WERI-Rb-1 (cell line): ENCODE data around the gene GMDS.

Source experiments
- DNase-seq: peaks from one replicate; pipeline ENCODE4 v3.0.0-alpha.2; 2020
- H3K27ac ChIP-seq: fragments of 250-450 bp; sonication (Bioruptor Pico); 2 replicates; pipeline ENCODE4 v1.5.1; 2020; ENCODE audit warnings: mild to moderate bottlenecking, moderate library complexity
- H3K27me3 ChIP-seq: fragments of 250-450 bp; sonication (Bioruptor Pico); 2 replicates; pipeline ENCODE4 v1.5.1; 2021; ENCODE audit warnings: mild to moderate bottlenecking, low read depth, moderate library complexity; ENCODE audit not compliant: insufficient read depth, severe bottlenecking
- H3K36me3 ChIP-seq: fragments of 250-450 bp; sonication (Bioruptor Pico); 2 replicates; pipeline ENCODE4 v1.5.1; 2020; ENCODE audit warnings: mild to moderate bottlenecking, moderate library complexity
- H3K4me3 ChIP-seq: 2 replicates; pipeline ENCODE4 v1.5.1; 2011; ENCODE audit warnings: low read depth, mild to moderate bottlenecking, control low read depth, low read length
- H3K9me3 ChIP-seq: fragments of 250-450 bp; sonication (Bioruptor Pico); 2 replicates; pipeline ENCODE4 v1.5.1; 2021; ENCODE audit warnings: mild to moderate bottlenecking, moderate library complexity; ENCODE audit not compliant: severe bottlenecking
- TF ChIP-seq, protein P1 (sequence below): IDR thresholded peaks from 2 replicates; pipeline ENCODE4 v1.5.1; 2011; ENCODE audit warnings: low read depth, mild to moderate bottlenecking, control low read depth, inconsistent platforms, low read length

GMDS gene

DNA sequence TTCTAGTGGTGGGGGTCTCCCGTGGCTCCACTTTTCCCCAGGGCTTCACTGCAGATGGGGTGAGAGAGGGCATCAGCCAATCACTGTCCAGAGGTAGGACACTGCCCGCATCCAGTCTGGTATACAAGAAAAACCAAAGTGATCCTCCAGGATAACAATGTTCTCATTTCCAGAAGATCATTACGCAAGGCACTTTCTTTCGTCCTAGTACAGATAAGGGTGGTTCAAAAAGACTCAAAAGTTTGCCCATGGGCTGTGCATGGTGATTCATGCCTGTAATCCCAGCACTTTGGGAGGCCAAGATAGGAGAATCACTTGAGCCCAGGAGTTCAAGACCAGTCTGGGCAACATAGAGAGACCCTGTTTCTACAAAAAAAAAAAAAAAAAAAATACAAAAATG is 16.4 kb downstream of the GMDS start:
- H3K36me3 ChIP-seq = no peaks in the 10 kb centered on the region
- no peak for DNase-seq
- TF ChIP-seq, protein P1, sequence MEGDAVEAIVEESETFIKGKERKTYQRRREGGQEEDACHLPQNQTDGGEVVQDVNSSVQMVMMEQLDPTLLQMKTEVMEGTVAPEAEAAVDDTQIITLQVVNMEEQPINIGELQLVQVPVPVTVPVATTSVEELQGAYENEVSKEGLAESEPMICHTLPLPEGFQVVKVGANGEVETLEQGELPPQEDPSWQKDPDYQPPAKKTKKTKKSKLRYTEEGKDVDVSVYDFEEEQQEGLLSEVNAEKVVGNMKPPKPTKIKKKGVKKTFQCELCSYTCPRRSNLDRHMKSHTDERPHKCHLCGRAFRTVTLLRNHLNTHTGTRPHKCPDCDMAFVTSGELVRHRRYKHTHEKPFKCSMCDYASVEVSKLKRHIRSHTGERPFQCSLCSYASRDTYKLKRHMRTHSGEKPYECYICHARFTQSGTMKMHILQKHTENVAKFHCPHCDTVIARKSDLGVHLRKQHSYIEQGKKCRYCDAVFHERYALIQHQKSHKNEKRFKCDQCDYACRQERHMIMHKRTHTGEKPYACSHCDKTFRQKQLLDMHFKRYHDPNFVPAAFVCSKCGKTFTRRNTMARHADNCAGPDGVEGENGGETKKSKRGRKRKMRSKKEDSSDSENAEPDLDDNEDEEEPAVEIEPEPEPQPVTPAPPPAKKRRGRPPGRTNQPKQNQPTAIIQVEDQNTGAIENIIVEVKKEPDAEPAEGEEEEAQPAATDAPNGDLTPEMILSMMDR = no peak
- no peak overlapping the region for H3K4me3 ChIP-seq
- H3K27ac ChIP-seq = no peak overlapping the region
- H3K27me3 ChIP-seq = no peaks in the 10 kb centered on the region
- H3K9me3 ChIP-seq = no peaks in the 10 kb centered on the region

DNA sequence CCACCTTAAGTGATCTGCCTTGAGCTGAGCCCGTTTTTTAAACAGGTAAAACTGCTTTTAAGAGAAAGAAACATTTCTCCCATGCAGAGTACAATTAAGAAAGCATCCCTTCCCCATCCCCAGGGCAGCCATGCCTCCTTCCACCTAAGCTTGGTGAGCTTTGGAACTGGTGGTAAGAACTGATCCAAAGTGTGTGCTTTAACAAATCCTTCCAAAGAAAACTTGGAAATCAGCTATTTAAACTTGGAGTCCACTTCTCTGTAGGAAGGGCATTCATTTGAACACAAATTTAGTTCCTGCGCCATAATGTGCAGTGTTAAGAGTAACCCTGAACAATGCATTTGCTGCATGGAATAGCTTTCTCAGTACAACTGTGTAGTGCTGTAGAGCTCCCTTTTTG is 17.0 kb downstream of the GMDS start:
- no peak for DNase-seq
- TF ChIP-seq, protein P1 = no peak
- H3K9me3 ChIP-seq = no peaks in the 10 kb centered on the region
- no peak overlapping the region for H3K4me3 ChIP-seq
- no peaks in the 10 kb centered on the region for H3K36me3 ChIP-seq
- no peak overlapping the region for H3K27ac ChIP-seq
- no peaks in the 10 kb centered on the region for H3K27me3 ChIP-seq

DNA sequence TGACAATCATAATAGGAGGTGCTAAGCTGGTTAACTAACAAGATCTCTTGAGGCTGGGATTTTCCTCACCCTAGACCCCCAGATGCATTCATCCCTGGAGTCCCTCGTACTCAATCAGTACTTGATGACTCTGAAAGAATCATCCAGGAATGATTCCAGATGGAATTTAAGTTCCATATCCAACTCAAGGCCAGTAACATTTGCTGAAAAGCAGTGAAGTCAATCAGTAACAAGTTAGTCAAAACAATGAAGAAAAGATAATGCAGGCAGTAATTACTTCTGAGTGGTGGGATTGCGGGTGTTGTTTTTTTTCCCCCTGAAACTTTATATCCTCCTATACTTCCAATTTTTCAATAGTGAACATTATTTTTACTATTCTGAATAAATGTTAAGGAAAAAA is 18.6 kb downstream of the GMDS start:
- no peak for DNase-seq
- H3K27me3 ChIP-seq = no peaks in the 10 kb centered on the region

DNA sequence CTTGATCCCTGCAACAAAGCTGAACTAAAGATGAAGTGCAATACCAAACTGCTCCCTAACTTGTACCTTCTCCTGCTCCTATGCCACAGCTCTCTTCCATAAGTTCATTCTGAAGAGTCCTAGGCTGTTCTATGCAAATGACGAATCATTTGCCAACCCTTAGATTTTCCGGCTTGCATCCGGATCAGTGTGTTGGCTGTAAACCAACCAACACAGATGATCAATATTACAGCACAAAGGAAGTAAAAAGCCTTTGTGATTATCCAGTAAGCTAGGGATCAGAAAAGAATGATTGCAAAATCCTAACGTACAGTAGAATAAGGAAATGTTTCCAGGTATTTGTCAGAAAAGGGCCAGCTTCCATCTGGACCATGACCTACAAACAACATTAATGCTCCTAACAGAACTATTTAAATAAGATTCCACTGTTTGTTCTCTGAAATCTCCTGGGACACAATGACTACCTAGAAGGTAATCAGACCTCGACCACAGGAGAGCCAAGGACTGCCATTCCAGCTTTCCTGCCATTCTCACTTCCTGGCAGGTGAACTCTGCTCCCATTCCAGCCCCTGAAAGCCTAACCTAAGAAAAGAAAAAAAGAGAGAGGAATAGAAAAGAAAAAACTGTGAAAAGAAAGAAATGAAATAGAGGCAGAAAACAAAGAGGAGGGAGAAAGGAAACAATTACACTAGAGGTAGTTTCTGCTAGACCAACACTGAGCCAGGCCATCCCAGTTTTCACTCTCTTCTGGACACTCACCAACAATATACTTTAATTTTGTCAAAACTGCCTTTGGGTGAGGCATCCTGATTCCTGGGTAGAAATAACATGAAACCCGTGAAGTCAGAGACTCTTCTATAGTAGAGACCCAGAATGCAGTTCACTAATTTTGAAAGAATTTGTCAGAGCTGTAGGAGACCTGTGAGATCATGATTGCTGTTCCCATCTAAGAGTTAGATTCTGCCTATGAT is 19.7 kb downstream of the GMDS start:
- no peaks in the 10 kb centered on the region for H3K27me3 ChIP-seq
- H3K4me3 ChIP-seq = no peak overlapping the region
- no peak for DNase-seq
- no peaks in the 10 kb centered on the region for H3K36me3 ChIP-seq
- H3K27ac ChIP-seq = no peak overlapping the region
- H3K9me3 ChIP-seq = no peaks in the 10 kb centered on the region
- TF ChIP-seq, protein P1 = no peak

More for the DNA sequence above, 18.6 kb downstream of the GMDS start:
- Histone ChIP-seq H3K4me3 (no peak overlapping the region), H3K36me3 (no peaks in the 10 kb centered on the region), H3K9me3 (no peaks in the 10 kb centered on the region), H3K27ac (no peak overlapping the region)
- TF ChIP-seq, protein P1 = no peak

DNA sequence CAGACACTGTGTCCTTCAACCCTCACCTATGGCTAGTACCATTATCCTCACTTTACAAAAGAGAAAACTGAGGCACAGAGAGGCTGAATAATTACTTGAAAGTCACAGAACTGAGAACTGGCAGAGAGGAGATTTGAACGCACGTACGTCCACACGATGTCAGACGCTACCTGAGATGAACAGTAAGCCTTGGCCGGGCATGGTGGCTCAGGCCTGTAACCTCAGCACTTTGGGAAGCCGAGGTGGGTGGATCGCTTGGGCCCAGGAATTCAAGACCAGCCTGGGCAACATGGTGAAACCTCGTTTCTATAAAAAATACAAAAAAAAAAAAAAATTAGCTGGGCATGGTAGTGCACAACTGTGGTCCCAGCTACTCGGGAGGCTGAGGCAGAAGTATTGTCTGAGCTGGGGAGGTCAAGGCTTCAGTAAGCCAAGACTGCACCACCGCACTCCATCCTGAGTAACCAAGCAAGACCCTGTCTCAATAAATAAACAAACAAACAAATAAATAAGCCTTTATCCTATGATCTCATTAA is 20.5 kb downstream of the GMDS start:
- TF ChIP-seq, protein P1 = no peak
- H3K36me3 ChIP-seq = no peaks in the 10 kb centered on the region
- H3K27ac ChIP-seq = no peak overlapping the region
- DNase-seq = no peak
- H3K4me3 ChIP-seq = no peak overlapping the region
- no peaks in the 10 kb centered on the region for H3K27me3 ChIP-seq
- H3K9me3 ChIP-seq = no peaks in the 10 kb centered on the region
